Activated CD4-positive, alpha-beta T cell treated with anti-CD3 and anti-CD28 coated beads for 48 hours (primary cell): ENCODE results near the gene ETS2.
A peak's percentile ranks its signal among the peaks of the same experiment; 100 is the strongest.

Experiments used
- DNase-seq: peaks from one replicate; pipeline ENCODE4 v3.0.0-alpha.2; 2020

Gene ETS2

GRCh38 chr21:38780879-38781278 lies 24.9 kb upstream of the ETS2 start:
- no peak for DNase-seq

DNA sequence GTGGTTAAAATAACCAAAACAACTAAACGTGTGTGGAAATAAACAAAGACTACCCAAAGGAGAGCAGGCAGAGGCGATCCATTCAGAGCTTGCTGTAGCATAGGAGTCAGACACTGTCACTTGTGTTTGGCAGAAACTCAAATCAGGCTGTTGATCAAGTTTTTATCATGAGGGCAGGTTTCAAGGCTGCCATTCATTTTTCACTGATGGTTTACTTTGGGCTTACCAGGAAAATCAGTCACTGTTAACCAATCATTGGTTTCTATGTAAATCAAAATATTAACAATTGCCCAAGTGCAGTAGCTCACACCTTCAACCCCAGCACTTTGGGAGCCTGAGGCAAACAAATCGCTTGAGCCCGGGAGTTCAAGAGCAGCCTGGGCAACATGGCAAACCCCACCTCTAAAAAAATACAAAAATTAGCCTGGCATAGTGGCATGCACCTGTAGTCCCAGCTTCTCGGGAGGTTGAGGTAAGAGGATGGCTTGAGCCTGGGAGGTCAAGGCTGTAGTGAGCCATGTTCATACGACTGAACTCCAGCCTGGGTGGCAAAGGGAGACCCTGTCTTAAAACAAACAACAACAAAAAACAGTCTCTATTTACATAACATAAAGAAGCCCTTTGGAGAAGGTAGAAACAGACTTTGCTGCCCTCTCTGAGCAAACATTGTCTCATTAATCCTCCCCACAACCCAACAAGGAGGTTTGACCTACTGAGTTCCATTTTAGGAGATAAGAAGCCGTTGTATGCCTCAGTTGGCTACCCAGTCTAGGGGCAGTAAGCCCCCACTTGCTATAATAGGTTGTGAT lies 21.1 kb upstream of the ETS2 start:
- no peak for DNase-seq

- DNase-seq = no peak
Measured at GRCh38 chr21:38785483-38785882, 20.2 kb upstream of the ETS2 start.

- DNase-seq = no peak
Measured at GRCh38 chr21:38787016-38787415, 18.7 kb upstream of the ETS2 start.

- DNase-seq = peak; percentile 46
Measured at GRCh38 chr21:38787461-38788274, 18.1 kb upstream of the ETS2 start.

- DNase-seq = no peak
Measured at GRCh38 chr21:38788275-38788905, 17.3 kb upstream of the ETS2 start.

DNA sequence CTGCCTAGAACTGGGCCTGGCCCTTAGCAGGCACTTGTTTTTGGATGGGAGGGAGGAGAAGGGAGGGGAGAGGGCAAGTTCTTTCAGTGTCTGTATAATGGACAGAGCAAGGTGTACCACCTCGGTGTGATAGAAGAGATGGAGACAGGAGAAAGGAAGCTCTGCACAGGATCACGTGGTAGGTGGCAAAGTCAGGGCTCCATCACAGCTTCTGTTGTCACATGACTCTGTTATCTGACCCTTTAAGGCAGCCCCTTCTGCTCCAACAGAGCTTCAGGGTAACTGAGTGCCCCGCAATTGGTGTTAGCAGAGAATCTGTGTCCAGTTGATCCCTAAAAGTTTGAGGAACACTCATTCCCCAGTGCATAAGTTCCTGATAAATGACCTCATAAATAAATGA lies 16.5 kb upstream of the ETS2 start:
- no peak for DNase-seq

GRCh38 chr21:38790059-38790458 lies 15.7 kb upstream of the ETS2 start:
- no peak for DNase-seq

DNA sequence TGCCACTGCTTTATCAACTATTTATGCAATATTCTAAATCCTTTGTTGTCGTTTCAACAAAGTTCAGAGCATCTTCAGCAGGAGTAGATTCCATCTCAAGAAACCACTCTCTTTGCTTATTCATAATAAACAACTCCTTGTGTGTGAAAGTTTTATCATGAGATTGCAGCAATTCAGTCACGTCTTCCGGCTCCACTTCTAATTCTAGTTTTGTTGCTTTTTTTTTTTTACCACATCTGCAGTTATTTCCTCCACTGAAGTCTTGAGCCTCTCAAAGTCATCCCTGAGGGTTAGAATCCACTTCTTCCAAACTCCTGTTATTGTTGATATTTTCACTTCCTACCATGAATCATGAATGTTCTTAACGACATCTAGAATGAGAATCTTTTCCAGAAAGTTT lies 14.8 kb upstream of the ETS2 start:
- no peak for DNase-seq

GRCh38 chr21:38792676-38793459 lies 12.9 kb upstream of the ETS2 start:
- DNase-seq = no peak

- DNase-seq = no peak
Measured at GRCh38 chr21:38793926-38794713, 11.6 kb upstream of the ETS2 start.

DNA sequence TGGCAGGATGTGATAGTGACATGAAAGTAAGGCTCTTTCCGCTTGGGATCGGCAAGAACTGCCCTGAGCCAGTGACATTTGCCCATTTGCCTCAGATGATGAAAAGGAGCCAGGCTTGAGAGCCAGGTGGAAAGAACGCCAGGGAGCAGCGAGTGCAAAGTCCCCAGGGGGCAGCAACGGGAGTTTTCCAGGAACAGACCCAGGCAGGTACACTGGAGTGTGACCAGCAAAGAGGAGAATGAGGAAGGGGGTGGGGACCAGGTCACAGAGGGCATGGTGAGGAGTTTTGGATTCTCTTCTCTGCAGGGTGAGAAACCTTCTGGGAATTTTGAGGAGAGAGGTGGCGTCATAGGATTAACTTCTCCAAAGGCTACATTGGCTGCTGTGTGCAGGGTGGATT lies 10.8 kb upstream of the ETS2 start:
- DNase-seq = no peak

DNA sequence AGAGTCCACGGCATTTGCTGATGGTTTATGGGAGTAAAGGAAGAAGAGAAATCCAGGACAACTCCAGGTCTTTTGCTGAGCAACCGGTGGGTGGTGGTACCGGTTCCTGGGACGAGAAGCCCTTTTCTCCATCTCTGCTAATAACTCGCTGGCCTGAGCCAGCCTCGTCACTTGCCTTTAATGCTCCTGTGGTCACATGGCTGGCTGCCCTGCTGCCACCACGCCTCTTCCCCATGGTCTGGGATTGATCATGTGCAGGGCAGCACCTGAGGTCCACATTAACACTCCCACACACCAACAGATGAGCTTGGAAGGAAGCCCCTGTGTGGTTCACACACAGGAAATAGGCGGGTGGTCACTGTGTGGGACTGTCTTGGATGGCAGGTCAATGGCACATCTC lies 10.3 kb upstream of the ETS2 start:
- no peak for DNase-seq

GRCh38 chr21:38796424-38796823 lies 9.3 kb upstream of the ETS2 start:
- DNase-seq = no peak

- DNase-seq = no peak
Measured at GRCh38 chr21:38797470-38797869, 8.3 kb upstream of the ETS2 start.

DNA sequence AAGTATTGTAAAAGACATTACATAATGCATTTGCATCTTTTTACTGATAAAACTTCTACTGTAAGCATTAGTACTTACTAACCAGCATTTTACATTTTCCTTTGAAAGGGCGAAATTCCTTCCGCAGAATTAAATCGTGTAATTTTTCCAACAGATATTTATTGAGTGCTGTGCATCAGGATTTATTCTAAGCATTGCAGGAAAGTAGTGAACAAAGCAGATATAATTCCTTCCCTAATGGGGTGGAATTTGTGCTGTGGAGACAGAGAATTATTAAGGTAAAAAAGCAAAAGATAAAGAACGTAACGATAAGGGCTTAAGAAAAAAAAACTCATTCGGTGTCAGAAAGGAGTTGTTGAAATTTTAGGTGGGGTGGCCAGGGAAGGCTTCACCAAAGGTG lies 7.6 kb upstream of the ETS2 start:
- no peak for DNase-seq

GRCh38 chr21:38798481-38798882 lies 7.2 kb upstream of the ETS2 start:
- peak; percentile 55 for DNase-seq

GRCh38 chr21:38800046-38800758 lies 5.5 kb upstream of the ETS2 start:
- no peak for DNase-seq

- no peak for DNase-seq
Measured at GRCh38 chr21:38800924-38801744, 4.6 kb upstream of the ETS2 start.
